ENCODE data around the gene ETV6. TPM values are rescaled to one million over a fixed set of nuclear protein-coding genes. Genes with fewer than 3 reads are reported as not detected.

The ETV6 gene
- total and polyA plus RNA-seq, 2 of the 8 experiments (the other 6 are each of a cell fraction or from before 2014, with no cell fraction given) = 5.5 to 23.9 TPM

GRCh38 chr12:11877102-11877826, 227.8 kb downstream of the ETV6 start:
- Histone ChIP-seq H3K9me3 (ENCODE audit: insufficient read depth in 2 of 2, low read depth in 1 of 2, low read length in 1 of 2) (no peaks in the 10 kb centered on the region), H2BK12ac (ENCODE audit: low read depth, low read length) (no peak overlapping the region), H3K79me2 (ENCODE audit: control insufficient read depth in 1 of 2, insufficient read depth in 2 of 2, low read length in 2 of 2) (no peaks in the 10 kb centered on the region), H3K27ac (ENCODE audit: low read depth, low read length) (no peak overlapping the region), H2BK5ac (ENCODE audit: low read depth, low read length) (no peak overlapping the region), H3K4me3 (ENCODE audit: extremely low read depth in 1 of 4, insufficient read depth in 2 of 4, low read depth in 3 of 4, low read length in 4 of 4) (no peak overlapping the region), H2BK15ac (ENCODE audit: low read length) (no peak overlapping the region), H4K20me1 (replicated peaks in 1 of 2; ENCODE audit: control insufficient read depth in 1 of 2, insufficient read depth in 2 of 2, low read length in 2 of 2) (no peaks in the 10 kb centered on the region), H3K23ac (ENCODE audit: insufficient read length) (no peak overlapping the region), H4K91ac (replicated peaks; ENCODE audit: insufficient read length, low read length) (no peak overlapping the region), H4K8ac (ENCODE audit: extremely low read depth, insufficient read depth, low read length) (no peak overlapping the region), H2AFZ (ENCODE audit: low read length) (no peak overlapping the region), H3K36me3 (ENCODE audit: control insufficient read depth in 2 of 4, insufficient read depth in 4 of 4, low read length in 3 of 4) (no peaks in the 10 kb centered on the region), H3K4ac (replicated peaks; ENCODE audit: insufficient read length, low read depth, low read length) (no peak overlapping the region), H3K27me3 (replicated peaks in 1 of 4; ENCODE audit: control insufficient read depth in 3 of 4, extremely low read depth in 1 of 4, insufficient read depth in 3 of 4, low read length in 3 of 4) (no peaks in the 10 kb centered on the region), H3K9ac (replicated peaks in 1 of 4; ENCODE audit: extremely low read depth in 1 of 4, low read depth in 3 of 4, low read length in 3 of 4) (no peak overlapping the region), H4K5ac (ENCODE audit: insufficient read length, low read depth, low read length) (no peak overlapping the region), H3K4me2 (ENCODE audit: insufficient read depth in 1 of 2, low read depth in 2 of 2, low read length in 2 of 2) (no peak overlapping the region), H2AK5ac (ENCODE audit: low read depth, low read length) (no peak overlapping the region), H3K4me1 (replicated peaks in 1 of 4; ENCODE audit: control insufficient read depth in 3 of 4, insufficient read depth in 4 of 4, low read length in 3 of 4) (peaks cover 0 to 10% (median 7%) of the 10 kb centered on the region in 4 experiments; a peak in 5 of 7 replicates), H2BK20ac (ENCODE audit: low read length) (no peak overlapping the region), H3K18ac (ENCODE audit: extremely low read depth, low read length) (peak overlapping the region; percentile 9; the same call in 1 of the 2 replicates), H3K23me2 (ENCODE audit: low read depth, low read length) (no peaks in the 10 kb centered on the region), H3K56ac (replicated peaks; ENCODE audit: insufficient read length, low read depth, low read length) (no peak overlapping the region), H3K79me1 (ENCODE audit: low read depth, low read length) (no peaks in the 10 kb centered on the region), H2BK120ac (replicated peaks; ENCODE audit: low read depth, low read length) (no peak overlapping the region), H3K14ac (ENCODE audit: insufficient read length) (no peak overlapping the region)
- ChIA-PET CTCF (ENCODE audit: partially characterized antibody) (interaction anchor here (1.6 to 1.7 kb wide), 2 partner anchors 15 to 156 kb away, joined by 3 read pairs; no protein-coding TSS in a partner anchor), POLR2A (ENCODE audit: partially characterized antibody) (no interaction called here)
- FAIRE-seq (no peak), DNase-seq (ENCODE audit: low read depth in 1 of 2, low spot score in 2 of 2) (no peak)
- WGBS, 2 experiments (ENCODE audit: extremely low coverage in 1 of 2, insufficient coverage in 1 of 2, insufficient read length in 1 of 2, insufficient replicate concordance in 2 of 2, low coverage in 1 of 2, low lambda C conversion rate in 2 of 2, missing lambda C conversion rate in 1 of 2) = 78% methylated on average over 7 of the region's 7 CpGs; no CpG with 5 or more reads in 1 of the 2 experiments
- no peak for TF ChIP-seq FOSL1 (IDR thresholded peaks at IDR 0.05; ENCODE audit: insufficient read depth, low read depth, low read length)
- TF ChIP-seq USF2 (IDR thresholded peaks at IDR 0.05; ENCODE audit: low read length) = no peak
- no peak for TF ChIP-seq BCL11A (IDR thresholded peaks at IDR 0.05; ENCODE audit: low read depth in 2 of 2, low read length in 2 of 2)
- TF ChIP-seq HDAC6 (IDR thresholded peaks at IDR 0.05; ENCODE audit: low read depth, low read length) = no peak
- TF ChIP-seq POLR2AphosphoS5 (IDR thresholded peaks at IDR 0.05; ENCODE audit: low read depth, low read length) = no peak
- no peak for TF ChIP-seq SIRT6 (IDR thresholded peaks at IDR 0.05; ENCODE audit: low read length)
- TF ChIP-seq RNF2 (IDR thresholded peaks at IDR 0.05; ENCODE audit: borderline replicate concordance, low read depth, low read length, missing control alignments, poor library complexity, severe bottlenecking) = no peak
- TF ChIP-seq CTCF (IDR thresholded peaks at IDR 0.05; ENCODE audit: control extremely low read depth in 1 of 3, insufficient read depth in 1 of 3, low read depth in 1 of 3, low read length in 3 of 3) = no peak

All from H1 (cell line).